NK-92 treated with Interleukin-12 subunit alpha and Interleukin-12 subunit beta, amount 100 ng/mL, for 24 hours (cell line): ENCODE results near the gene CRTC1.
A peak's percentile ranks its signal among the peaks of the same experiment; 100 is the strongest.

Experiments used
- DNase-seq: peaks from one replicate; lab custom pipeline; 2025; lab: John Stamatoyannopoulos, UW

The CRTC1 gene, protein sequence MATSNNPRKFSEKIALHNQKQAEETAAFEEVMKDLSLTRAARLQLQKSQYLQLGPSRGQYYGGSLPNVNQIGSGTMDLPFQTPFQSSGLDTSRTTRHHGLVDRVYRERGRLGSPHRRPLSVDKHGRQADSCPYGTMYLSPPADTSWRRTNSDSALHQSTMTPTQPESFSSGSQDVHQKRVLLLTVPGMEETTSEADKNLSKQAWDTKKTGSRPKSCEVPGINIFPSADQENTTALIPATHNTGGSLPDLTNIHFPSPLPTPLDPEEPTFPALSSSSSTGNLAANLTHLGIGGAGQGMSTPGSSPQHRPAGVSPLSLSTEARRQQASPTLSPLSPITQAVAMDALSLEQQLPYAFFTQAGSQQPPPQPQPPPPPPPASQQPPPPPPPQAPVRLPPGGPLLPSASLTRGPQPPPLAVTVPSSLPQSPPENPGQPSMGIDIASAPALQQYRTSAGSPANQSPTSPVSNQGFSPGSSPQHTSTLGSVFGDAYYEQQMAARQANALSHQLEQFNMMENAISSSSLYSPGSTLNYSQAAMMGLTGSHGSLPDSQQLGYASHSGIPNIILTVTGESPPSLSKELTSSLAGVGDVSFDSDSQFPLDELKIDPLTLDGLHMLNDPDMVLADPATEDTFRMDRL

DNA sequence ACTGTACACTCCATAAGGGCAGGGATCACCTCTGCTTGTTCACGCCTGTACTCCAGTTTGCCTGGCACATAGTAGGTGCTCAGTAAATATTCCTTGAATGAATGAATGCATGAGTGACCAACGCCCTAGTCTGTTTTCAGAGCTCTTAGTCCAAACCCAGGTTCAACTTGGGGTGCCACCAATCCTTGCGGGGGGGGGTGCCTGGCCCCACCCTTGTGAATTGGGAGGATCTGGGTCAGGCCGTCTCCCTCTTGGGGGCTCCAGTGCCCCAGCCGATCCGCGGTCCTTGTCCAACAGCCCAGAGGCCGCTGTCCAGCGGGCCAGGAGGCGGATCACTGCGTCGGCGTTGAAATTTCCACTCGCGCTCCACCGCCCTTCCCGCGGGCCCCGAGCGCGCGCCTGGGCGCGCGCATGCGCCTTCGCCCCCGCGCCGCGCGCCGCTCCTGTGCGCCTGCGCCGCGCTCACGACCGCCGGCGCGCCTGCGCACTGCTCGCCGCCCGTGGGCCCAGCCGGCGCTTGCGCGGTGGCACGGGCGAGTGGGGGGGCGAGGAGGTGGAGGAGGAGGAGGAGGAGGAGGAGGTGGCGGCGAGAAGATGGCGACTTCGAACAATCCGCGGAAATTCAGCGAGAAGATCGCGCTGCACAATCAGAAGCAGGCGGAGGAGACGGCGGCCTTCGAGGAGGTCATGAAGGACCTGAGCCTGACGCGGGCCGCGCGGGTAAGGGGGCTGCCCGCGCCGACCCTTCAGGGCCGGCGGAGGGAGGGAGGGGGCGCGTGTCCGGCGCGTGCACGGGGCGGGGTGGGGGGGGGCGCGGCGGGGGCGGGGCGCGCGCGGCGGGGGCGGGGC lies at the start of gene CRTC1:
Gene CRTC1 (plus strand): TSS at position 572 of the 849 bp plus-strand sequence. CDS start 23 bp downstream, at position 595.
- peak; percentile 85 for DNase-seq

DNA sequence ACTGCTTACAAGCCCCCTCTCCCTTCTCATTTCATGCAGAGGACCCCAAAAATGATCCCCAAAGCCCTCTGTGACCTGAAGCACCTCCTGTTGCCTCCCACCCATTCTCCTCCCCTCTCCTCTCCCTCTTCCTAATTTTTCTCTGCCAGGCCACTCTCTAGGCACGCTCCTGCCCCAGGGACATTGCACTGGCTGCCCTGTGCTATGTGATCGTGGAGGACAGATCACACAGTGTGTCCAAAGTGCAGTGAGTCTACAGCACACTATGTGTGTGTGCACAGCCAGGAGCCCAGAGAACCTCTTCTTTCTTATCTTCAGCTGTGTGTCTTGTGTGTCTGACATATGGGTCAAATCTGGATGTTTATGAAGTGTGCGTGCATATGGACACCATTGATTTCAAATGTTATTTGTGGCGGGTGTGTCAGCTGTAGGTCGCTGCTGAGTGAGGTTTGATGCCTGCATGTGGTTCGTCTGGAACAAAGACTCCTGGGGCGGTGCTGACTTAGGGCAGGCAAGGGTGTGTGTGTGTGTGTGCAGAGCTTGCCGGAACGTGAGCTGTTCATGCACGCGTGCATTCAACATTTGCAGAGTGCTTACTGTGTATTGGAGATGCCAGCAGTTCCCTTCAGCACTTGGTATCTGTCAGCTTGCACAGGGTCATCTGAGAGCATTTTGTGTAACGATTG lies 48.7 kb upstream of the CRTC1 start:
- no peak for DNase-seq

DNA sequence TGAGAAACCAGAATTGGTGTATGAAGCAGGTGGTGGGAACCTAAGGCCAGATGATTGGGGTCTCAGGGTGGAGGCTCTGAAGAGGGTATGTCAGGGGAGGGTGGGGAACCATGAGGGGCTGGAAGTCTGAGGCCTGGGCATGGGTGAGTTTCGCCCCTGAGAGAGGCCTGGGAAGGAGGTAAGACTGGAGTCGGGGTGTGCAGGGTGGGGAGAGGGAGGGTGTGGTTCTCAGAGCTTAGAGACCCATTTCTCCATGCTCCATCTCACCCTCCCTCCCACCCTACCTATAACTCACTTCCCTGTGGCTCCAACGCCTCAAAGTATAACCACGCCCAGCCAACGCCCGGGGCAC lies 47.7 kb upstream of the CRTC1 start:
- DNase-seq: no peak

DNA sequence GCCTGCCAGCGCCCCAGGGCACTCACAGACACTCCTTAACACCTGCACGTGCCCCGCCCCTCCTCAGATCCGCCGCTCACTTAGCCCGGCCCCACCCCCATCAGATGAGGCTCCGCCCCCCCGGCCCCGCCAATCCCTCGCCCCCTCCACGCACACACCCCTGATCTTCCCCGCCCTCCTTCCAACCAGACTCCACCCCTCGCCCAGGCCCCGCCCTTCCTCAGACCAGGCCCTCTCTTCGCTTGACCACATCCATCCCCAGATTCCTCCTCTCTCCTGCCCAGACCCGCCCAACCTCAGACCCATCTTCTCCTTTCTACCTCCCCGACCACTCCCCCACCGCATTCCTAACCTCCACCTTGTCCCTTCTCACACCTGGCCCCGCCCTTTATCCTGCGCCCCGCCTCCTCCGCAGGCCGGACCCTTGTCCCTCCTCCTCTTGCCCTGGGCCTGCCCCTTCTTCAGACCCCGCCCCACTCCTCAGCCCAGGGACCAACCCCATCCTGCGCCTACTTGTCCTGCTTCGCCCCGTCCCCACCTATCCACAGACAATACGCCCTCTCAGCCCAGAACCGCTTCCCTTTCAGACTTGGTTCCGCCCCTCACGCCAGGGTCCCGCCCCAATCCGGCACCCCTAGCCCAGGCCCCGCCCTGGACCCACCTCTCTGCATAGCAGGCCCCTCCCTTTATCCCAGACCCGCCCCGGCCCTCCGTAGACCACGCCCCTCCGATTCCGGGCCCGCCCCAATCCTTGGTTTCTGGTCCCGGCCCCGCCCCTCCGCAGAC lies 47.1 kb upstream of the CRTC1 start:
- peak; percentile 97 for DNase-seq

DNA sequence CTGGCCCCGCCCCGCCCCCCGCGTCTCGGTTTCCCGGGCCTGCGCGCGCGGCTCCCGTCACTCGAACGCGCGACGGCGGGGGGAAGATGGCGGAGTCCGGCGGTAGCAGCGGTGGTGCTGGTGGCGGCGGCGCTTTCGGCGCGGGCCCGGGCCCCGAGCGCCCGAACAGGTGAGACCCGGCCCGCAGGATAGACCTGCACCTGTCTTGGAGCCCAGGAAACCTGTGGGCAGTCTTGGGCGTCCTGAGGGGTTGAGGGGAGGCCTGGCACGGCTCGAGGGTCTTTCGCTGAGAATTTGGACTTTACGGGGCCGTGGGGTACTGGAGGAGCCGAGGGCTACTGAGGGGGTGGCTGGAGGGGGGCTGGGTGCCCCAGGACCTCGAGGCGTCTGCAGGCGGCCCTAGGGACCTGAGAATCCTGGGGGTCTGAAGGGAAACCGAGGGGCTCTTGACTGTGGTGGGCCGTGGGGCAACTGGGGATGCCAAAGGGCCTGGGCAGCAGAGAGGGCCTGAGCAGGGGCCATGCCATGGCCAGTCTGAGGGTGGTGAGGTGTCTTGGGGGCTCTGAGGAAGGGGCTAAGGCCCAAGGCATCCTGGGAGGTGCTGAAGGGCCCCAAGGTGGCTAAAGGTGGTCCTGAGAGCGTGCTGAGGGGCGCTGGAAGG lies 46.4 kb upstream of the CRTC1 start, which contains the start of gene KLHL26:
Gene KLHL26 (plus strand): TSS at position 60 of the 661 bp plus-strand sequence. CDS start 27 bp downstream, at position 87.
- DNase-seq: no peak

DNA sequence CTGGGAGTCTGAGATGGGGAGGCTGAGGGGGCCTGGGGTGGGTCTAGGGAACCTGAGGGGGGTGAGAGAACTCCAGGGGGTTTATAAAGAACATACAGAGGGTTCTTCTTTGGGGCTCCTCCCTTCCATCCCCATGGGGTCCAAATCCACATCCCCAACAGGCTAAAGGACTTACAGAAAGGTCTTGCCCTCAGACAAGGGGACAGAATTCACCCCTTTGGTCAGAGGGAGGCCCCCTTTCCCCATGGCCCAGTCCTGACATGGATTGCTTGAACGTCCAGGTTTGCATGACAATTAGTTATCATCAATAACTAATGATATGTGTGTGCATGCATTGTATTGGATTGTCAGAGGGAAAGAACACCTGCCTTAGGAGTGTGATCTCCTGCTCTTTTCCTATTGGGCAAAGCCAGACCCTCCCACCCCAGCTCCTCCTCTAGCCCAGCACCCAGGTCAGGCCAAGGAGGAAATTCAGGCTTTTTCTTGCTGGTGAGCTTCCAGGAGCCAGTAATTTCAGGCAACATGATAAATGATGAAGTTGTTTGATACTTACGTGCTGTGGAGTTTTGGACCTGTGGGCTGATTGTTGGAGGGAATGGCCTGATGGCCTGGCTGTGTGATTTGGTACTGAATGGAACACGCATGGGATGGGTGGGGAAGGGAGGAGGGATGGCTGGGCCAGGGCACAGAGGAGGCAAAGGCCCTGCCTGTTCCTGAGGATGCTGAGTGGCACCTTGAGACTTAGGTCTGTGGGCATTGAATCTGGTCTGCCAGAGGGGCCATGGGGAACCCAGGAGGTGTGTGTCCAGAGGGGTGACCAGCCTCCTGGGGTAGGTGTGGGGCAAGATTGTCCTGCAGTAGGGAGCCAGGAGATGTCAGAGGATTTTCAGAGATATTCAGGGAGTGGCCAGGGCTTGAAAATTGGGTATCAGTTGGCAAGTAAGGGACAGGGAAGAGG lies 45.5 kb upstream of the CRTC1 start:
- no peak for DNase-seq

DNA sequence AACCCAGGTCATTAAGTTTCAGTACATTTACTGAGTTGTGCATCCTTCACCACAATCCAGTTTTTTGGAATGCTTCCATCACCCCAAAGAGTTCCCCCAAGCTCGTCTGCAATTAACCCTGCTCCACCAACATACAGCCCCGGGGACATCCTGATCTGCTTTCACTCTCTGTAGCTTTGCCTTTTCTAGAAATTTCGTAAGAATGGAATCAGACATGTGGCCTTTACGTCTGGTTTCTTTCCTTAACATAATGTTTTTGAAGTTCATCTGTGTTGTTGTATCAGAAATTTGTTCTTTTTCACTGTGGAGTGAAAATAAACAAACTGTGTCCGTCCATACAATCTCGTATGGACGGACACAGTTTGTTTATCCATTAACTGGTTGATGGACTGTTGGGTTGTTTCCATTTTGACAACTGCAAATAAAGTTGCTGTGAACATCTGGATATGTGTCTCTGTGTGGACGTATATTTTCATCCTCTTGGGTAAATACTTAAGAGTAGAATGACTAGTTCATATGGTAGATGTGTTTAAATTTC lies 43.7 kb upstream of the CRTC1 start:
- no peak for DNase-seq

DNA sequence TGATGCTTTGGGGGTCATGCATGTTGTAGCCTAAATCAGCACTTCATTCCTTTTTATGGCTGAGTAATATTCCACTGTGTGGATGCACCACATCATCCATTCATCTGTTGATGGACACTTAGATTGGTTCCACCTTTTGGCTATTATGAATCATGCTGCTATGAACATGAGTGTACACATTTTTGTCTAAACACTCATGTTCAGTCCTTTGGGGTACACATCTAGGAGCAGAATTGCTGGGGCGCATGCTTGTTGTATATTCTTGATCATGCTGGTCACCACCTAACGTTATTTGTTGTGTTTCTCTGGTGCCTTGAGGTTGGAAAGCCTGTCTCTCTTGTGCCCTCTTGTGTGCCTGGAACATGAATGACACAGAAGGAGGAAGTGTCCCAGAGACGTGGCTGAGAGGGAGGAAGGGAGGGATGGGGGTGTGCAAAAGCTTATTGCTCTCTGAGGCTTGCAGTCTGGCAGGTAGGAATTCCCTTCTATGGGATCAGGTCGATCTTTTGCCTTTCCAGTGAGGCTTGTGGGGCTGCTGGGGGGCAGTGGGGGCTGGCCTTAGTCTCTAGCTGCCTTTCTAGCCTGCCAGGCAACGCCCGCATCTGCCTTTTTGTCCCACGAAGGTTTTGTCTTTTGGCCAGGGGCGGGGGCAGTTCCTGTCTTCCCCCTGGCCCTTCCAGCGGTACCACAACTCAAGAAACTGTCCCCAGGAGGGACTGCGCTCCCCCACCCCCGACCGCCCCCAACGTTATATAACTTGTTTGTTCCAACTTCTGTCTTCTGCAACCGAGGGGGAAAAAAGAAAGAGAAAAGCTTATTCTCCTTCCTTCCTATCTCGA lies 39.1 kb upstream of the CRTC1 start:
- no peak for DNase-seq

DNA sequence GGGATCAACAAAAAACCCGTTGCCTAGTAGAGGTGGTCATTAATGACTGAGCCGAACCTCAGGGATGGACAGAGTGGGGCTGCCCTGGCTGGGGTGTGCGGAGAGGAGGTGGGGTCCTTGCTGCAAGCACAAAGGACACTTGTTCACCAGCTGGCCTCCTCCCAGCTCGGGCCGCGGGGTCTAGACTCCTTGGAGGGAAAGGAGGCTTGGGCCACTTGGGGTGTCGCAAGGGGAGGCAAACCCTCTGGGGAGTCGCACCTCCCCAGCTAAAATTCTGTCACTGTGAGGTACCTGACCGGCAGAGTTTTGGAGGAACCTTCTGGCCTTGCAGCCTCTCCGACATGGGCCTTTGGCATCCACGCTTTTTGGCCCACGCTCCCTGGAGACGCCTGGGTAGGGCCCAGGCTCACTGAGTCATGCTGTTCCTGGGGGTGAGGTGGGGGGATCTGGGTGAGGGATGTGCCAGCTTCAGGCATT lies 38.4 kb upstream of the CRTC1 start:
- DNase-seq: no peak

DNA sequence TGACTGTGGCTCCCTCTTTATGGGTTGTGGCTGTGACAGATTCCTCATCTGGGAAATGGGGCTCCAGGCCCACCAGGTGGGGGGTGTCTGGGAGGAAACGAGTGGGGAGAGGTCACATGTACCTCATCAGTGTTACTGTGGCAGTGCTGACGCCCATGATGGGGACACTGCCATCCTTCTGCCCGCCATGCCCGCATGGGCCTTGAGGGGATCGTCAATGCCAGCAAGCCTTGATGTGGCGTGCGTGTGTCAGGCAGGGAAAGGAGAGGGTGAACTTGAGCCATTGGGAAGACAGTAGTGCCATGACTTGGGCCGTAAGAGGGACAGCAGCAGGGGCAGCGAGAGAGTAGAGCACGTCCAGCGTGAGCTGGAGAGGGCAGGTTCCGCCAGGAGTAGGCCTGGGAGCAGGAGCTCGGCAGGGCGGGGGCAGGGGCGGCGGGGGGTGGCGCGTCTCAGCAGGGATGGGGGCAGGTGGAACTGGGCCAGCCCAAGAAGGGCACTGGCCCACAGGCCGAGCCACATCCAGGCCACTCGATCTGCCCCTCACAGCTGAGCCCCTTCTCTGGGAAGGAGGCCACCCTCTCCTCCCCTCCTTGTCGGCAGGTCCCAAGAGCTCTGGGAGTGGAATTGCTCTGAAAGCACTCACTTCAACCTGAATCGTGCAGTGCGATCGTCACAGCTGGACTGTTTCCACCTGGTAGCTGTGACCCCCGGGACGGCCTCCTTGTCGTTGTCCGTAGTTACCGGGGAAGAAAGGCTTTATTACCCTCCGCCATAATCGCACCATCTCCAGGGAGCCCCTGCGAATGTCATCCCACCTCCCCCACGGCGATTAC lies 36.7 kb upstream of the CRTC1 start:
- DNase-seq: no peak

DNA sequence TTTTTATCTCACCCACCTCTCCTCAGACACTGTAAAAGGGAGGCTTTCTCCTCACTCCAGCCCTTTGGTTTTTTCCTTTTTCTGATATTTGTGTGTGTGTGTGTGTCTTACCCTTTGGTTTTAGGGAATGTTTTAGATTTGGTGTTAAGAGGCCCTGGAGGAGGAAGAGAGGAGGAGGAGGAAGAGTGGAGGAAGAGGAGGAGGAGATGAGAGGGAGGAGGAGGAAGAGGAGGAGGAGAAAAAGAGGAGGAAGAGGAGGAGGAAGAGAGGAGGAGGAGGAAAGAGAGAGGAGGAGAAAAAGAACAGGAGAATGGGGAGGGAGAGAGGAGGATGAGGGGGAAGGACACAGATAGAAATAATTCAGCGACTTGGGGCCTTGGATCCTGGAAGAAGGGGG lies 36.1 kb upstream of the CRTC1 start:
- no peak for DNase-seq

DNA sequence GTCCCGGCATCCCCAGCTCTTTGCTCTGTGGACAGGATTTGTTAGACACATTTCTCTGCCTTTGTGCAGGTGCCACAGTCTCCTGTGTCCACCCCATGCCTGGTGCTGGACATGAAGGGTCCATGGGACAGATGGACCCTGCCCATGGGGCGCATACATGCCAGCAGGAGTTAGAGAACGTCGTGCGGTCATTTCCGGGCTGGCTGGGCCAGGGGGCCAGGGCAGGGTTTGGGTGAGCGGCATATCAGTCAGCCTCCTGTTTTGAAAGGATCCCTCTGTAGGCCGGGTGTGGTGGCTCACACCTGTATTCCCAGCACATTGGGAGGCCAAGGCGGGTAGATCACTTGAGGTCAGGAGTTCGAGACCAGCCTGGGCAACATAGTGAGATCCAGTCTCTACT lies 35.7 kb upstream of the CRTC1 start:
- DNase-seq: no peak

DNA sequence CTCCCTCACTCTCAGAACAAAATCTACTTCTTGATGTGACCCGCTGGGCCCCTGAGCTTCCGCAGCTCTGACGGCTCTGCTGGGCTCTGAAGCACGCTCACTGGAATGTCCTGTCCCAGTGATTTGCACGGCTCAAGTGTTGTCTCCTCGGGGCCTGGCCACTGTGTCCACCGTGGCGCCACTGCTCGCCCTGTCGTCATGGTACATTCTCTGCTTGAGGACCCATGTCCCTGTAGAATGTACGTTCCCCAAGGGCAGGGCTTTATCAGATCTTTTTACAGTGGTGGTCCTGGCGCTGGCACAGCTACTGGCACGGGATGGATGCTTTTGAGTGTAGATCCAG lies 34.5 kb upstream of the CRTC1 start:
- DNase-seq: no peak

DNA sequence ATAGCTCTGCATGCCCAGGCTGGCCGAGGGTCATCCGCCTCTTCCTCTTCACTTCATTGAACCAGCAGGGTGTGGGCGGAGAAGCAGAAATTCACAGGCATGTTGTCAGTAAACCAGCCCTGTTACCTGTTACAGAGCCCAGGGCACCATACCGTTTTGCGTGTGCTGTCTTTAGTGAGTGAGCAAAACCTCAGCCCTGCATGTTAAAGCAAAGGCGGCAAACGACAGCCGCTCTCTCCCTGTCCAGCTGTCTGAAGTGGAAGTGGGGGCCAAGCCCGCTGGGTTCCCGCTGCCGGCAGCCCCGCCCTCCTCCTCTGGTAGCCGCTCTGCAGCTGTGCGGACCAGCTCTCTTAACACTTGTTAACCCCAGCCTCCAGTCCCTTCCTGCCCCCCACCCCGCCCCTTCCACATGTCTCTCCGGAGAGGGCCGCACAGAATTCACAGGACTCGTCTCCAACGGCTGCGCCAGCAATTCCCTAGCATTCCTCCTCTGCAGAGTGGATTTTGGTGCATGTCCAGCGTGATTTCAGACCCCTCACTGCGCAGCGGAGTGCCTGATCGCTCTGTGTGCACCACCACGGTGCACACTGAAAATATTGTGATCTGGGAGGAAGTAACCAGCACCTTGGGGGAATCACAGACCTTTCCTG lies 34.0 kb upstream of the CRTC1 start:
- DNase-seq: no peak

DNA sequence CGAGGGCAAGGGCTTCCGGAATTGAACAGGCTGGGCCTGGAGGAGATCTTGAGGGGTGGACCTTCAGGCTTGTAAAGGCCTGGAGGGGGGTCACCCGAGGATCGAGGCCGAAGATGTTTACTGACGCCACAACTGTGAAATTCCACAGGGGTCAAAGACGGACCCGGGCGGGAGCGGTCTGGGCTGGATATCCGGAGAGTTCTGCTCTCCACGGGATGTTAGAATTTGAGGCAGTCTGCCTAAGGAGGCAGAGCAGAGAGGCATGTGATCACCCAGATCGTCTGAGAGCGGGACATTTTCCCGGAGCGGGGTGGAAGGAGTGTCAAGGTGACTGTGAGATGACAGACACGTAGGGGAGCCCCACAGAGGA lies 33.5 kb upstream of the CRTC1 start:
- DNase-seq: no peak

DNA sequence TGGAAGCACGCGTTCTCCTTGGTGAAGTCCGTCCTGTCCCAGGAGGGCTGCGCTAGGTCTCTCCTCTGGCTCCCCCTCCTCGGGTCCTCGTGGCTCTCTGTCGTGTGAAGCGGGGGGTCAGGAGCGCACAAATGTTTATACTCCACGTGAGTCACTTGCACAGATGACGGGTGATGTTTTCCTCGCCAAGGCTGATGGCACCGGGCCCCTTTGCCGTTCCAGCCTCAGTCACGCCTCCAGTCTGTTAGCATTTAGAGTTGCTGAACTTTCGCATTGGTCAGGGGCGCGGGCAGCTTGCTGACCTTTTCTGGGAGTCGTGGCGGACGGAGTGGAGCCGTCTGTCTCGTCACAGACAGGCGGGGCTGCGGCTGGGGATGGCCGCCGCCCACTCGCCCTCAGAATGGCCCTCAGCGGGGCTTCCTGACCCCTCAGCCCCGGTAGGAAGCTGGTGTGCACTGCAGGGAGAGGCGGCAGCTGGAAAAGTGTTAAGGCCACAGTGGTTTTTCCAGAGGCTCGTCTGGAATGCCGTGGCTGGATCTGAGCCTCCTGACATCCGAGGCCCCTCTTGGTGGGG lies 32.9 kb upstream of the CRTC1 start:
- no peak for DNase-seq

DNA sequence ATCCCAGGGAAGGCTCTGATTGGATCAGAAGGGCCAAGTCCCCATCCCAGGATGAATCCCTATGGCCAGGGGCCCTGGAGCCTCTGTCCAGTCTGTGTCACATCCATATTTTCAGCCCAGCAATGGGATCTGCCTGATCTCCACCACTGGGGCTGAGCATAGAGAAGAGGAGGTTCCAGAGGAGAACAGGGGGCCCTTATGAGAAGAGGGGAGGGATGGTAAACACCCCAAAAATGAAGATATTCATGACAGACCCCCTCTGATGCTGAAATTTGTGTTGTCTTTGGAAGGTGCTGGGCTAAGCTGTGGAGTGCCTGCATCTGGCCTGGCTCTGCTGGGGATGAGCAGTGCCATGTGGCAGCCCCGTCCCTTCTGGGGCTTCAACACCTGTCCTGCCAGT lies 32.2 kb upstream of the CRTC1 start:
- DNase-seq: no peak
